GM19239 (cell line): ENCODE data around the gene SLC17A7.
A peak's percentile ranks its signal among the peaks of the same experiment; 100 is the strongest.
"Not testable (repeated sequence)": the region's sequence is repeated elsewhere in the genome, so short reads cannot be mapped to it uniquely, and the experiment has no call there.

ENCODE experiments used
- DNase-seq: peaks from one replicate; pipeline ENCODE4 v3.0.0; 2011; ENCODE audit warnings: low spot score; ENCODE audit not compliant: insufficient read length
- FAIRE-seq: peaks from 2 replicates; lab custom pipeline; 2011; peaks lifted over from hg19 to GRCh38; lab: Jason Lieb, UNC

SLC17A7 gene

DNA sequence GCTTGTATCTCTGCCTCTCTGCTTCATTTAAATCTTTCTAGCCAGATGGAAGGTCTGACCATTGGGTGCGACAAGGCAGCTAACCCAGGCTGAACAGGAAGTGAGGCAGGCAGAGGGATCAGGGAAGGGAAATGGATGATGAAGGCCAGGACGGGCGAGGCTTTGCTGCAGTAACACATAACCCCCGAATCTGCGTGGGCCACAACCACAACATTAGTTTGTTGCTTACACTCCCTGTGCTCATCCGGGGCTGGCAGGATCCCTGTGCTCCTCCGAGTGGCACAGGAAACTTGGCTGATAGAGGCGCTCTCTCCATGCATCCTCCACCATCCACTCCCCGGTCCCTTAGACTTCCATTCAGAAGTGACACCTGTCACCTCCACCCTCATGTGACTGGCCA lies 31.6 kb upstream of the SLC17A7 start:
- no peak for DNase-seq

DNA sequence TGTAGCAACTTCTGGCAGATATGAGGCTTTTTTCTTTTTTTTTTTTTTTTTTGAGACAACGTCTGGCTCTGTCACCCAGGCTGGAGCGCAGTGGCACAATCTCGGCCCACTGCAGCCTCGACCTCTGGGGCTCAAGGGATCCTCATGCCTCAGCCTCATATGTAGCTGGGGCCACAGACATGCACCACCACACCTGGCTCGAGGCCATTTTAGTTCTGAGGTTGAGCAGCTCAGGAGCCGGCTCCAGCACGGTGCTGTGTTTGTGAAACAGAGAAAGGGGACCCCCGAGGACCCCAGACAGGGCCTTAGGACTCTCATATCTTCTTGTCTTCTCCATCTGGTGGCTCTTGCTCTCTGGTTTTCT lies 29.3 kb upstream of the SLC17A7 start:
- DNase-seq: no peak
- FAIRE-seq: no peak

More for the DNA sequence above, 31.6 kb upstream of the SLC17A7 start:
- no peak for FAIRE-seq

DNA sequence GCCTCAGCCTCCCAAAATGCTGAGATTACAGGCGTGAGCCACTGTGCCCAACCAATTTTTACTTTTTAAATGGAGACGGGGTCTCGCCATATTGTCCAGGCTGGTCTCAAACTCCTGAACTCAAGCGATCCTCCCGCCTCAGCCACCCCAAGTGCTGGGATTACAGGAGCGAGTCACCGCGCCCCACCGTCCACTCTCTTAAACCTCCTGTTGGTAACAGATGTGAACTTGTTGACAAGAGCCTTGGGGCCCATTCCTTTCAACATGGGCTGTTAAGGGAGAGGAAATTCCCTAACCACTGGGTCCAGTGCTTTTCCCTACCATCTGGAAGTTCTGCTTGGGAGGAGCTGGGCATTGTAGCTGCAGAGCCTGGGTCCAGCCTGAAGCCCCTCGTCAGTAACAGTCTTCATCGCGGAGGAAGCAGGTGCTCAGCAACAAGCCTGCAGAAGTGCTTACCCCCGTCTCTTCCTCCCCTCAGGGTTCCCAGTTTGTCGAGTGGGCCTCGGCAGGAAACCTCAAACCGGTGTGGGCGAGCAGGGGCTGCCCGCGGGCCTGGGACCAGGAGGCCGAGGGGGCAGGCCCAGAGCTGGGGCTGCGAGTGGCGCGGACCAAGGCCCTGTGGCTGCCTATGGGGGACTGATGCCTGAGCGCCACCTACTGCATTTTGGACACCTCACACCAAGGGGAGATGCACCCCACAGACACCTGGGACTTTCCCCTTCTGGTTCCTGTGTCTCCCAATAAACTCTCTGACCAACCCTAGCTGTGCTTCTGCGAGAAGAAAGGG lies 28.7 kb upstream of the SLC17A7 start:
- peak; percentile 66 for DNase-seq
- FAIRE-seq: peak; percentile 79

DNA sequence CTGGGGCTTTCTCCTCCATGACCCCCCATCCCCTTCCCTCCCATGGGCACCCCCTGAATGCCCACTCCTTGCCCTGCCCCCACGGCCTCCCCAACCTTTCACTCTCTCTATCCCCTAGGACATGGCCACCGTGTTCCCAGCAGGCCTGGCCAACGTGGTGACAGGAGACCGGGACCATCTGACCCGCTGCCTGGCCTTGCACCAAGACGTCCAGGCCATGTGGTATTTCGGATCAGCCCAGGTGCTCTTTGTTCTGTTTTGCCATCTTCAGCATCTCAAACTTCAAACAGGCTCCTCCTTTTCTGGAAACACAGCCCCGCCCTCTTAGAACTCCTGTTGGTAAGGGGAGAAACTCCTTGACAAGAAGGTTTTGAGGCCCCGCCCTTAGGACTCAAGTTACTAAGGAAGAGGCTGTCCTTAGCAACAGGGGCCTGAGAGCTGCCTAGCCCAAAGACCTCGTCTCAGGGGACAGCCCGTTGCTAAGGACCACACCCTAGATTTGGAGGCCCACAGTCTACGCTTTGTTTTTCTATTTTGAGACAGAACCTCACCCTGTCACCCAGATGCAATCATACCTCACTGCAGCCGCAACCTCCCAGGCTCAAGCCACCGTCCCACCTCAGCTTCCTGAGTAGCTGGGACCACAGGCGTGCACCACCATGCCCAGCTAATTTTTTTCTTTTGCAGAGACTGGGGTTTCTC lies 27.6 kb upstream of the SLC17A7 start:
- peak; percentile 93 for FAIRE-seq
- DNase-seq: peak; percentile 82

DNA sequence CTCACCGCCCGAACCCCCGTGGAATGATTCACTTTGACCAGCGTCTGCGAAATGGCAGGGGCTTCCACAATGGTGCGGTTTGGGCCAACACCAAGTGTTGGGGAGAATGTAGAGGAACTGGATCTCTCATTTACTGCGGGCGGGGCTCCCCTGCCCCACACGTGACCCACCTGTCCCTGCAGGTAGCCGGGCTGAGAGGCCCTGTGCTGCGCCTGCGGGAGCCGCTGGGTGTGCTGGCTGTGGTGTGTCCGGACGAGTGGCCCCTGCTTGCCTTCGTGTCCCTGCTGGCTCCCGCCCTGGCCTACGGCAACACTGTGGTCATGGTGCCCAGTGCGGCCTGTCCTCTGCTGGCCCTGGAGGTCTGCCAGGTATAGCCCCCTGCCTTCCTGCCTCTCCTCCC lies 26.9 kb upstream of the SLC17A7 start:
- FAIRE-seq (no peak), DNase-seq (no peak)

DNA sequence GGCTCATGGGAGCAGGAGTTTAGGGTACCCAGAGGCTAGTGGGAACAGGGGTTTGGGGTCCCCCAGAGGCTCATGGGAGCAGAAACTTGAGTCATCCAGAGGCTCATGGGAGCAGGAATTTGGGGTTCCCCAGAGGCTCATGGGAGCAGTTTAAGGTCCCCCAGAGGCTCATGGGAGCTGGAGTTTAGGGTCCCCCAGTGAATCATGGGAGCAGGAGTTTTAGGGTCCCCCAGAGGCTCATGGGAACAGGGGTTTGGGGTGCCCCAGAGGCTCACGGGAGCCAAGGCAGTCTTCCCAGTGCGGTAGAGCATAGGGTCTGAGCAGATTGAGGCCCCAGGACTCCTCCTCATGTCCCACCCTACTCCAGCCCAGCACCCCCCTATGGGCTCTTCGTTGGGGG lies 24.0 kb upstream of the SLC17A7 start:
- DNase-seq (no peak), FAIRE-seq (no peak)

DNA sequence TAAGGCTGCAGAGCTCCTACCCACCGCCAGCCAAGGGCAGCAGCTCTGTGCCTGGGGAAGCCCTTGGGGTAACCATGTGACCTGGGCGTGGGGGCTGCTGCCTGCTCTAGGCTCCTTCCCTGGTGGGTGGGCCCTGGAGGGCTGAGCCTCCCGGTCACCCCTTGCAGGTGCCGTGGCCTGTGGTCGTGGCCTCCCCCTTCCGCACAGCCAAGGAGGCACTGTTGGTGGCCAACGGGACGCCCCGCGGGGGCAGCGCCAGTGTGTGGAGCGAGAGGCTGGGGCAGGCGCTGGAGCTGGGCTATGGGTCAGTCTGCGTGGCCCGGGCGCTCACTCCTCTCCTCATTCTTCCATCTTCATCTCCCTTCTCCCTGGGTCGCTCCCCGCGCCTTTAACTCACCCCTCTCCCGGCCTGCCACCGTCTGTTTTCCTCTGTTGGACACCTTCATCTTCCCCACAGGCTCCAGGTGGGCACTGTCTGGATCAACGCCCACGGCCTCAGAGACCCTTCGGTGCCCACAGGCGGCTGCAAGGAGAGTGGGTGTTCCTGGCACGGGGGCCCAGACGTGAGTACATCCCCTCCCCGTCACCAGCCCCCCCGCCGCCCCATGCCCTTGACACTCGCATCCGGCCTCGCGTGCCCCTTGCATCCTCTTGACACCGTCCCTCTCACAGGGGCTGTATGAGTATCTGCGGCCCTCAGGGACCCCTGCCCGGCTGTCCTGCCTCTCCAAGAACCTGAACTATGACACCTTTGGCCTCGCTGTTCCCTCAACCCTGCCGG lies 22.8 kb upstream of the SLC17A7 start:
- DNase-seq (no peak), FAIRE-seq (no peak)

DNA sequence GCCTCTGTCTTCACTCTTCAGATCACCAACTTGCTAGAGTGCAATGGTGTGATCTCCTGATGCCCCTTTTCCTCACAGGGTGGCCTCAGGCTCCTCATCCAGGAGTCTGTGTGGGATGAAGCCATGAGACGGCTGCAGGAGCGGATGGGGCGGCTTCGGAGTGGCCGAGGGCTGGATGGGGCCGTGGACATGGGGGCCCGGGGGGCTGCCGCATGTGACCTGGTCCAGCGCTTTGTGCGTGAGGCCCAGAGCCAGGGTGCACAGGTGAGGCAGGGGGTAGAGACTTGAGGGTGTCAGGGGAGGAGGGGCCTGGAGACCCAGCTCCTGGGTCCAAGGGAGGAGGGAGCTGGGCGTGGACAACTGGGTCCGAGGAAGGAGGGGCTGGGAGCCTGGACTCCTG lies 21.2 kb upstream of the SLC17A7 start:
- FAIRE-seq (no peak), DNase-seq (no peak)

DNA sequence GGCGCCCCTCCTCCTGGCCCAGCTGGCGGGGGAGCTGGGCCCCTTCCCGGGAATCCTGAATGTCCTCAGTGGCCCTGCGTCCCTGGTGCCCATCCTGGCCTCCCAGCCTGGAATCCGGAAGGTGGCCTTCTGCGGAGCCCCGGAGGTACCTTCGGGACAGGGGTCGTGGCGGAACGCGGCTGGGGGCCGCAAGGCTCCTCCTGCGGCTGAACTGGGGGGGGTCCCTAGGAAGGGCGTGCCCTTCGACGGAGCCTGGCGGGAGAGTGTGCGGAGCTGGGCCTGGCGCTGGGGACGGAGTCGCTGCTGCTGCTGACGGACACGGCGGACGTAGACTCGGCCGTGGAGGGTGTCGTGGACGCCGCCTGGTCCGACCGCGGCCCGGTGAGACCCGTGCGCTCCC lies 20.3 kb upstream of the SLC17A7 start:
- no peak for DNase-seq
- no peak for FAIRE-seq

DNA sequence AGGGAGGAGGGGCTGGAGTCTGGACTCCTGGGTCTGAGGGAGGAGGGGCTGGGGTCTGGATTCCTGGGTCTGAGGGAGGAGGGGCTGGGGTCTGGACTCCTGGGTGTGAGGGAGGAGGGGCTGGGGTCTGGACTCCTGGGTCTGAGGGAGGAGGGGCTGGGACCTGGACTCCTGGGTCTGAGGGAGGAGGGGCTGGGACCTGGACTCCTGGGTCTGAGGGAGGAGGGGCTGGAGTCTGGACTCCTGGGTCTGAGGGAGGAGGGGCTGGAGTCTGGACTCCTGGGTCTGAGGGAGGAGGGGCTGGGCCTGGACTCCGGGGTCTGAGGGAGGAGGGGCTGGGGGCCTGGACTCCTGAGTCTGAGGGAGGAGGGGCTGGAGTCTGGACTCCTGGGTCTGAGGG lies 19.8 kb upstream of the SLC17A7 start:
- not testable (repeated sequence) for DNase-seq, FAIRE-seq

DNA sequence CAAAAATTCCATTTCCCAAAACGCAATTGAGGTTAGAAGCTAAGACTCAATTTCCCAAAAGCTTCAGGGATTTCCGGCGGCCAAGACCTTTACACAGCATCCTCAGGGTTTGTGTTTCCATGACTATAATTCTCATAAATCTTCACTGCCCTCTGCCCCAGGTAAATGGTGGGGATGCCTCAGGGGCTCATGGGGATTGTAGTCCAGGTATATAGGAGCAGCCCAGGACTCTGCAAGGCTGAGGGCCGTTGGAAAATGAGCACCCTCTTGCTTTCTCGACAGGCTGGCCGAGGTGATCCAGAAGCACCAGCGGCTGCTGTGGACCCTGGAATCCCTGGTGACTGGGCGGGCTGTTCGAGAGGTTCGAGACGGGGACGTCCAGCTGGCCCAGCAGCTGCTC lies 18.1 kb upstream of the SLC17A7 start:
- FAIRE-seq (no peak), DNase-seq (peak; percentile 1)

DNA sequence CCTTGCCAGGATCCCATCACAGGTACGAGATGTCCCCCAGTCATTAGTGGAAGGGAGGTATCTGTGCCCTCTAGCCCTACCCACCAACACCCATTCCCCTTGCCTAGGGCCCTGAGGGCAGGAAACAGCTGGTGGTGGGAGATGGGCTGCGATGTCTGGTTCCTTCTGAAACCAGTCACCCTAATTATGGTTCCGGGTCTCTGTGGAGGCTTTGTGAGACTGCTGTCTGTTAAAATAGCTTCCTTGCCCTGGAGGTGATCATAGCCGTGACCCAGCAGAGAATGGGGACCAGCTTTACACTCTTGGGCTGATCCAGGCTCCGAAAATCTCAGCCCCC lies 17.2 kb upstream of the SLC17A7 start:
- DNase-seq (no peak), FAIRE-seq (peak; percentile 4)

DNA sequence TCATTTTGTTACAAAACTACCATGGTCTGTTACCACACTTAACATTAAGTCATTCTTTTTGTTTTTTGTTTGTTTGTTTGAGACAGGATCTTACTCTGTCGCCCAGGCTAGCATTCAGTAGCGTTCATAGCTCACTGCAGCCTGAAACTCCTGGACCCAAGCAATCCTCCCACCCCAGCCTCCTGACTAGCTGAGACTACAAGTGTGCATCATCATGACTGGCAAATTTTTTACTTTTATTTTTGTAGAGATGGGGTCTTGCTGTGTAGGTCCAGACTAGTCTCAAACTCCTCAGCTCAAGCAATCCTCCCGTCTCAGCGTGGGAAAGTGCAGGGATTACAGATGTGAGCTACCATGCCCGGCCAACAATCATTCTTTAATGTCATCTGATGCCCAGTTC lies 15.0 kb upstream of the SLC17A7 start:
- DNase-seq: no peak
- FAIRE-seq: no peak

DNA sequence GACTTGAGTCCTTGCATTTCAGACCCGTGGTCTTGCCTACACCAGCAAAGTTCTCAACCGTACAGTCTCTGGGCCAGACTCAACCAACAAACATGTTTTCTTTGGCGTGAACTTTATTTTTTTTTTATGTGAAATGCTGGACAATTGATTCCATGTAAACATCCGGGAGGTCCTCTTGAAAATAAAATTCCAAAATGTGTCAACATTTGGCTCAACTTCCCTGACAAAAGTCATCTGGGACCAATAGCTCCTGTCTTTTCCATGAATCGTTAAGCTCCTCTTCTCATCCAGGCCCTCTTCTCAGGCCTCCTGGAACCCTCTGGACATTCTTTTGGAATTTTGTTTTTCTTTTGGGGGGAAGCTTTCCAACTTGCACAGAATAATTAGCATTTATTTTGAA lies 14.4 kb upstream of the SLC17A7 start:
- FAIRE-seq (no peak), DNase-seq (no peak)

DNA sequence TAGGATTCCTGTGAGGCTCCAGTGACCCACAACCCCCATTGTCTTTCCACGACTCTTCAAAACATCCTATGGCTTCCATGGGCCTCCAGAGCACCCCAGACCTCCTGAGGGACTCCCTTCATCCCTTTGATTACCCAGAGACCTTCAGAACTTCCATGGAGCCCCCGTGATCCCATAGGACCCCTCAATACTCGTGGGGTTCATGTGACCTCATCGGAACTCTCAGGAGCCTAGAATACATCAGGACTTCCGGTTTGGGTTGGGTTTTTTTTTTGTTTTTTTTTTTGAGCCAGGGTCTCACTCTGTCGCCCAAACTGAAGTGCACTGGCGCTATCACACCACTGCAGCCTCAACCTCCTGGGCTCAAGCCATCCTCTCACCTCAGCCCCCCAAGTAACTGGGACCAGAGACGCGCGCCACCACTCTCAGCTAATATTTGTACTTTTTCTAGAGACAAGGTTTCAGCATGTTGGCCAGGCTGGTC lies 12.5 kb upstream of the SLC17A7 start:
- FAIRE-seq (no peak), DNase-seq (no peak)

DNA sequence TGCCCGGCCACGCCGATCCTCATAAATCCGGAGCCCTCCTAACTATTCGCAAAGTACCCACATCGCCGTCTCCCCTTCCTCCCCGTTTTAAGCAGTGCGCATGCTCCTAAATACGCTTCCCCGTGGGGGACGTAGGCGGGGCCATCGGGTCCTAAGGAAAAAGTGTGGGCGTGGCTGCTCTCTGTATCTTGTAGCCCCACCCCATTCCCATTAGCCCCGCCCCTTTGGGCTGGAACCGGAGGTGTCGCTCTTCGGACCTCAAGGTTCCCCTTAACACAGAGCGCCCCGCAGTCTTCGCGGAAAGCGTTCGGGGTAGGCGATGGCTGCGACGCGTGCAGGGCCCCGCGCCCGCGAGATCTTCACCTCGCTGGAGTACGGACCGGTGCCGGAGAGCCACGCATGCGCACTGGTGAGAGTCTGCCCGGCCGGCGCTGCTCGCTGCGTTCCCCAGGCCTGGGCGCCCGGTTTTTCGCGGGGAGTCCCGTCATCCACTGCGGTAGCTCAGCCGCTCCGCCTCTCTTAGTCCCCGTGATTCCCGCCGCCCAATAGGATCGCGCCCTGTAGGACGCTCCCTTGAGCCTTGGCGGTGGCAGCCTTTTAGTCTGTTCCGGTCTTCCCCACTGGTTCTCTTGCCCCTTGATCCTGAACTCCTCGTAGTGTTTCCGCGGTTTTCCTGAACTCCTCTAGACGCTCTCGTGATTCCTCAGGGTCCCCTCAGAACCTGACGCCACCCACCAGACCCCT lies 11.9 kb upstream of the SLC17A7 start, which contains the start of gene ALDH16A1:
Gene ALDH16A1 (plus strand): TSS at position 213 of the 744 bp plus-strand sequence. CDS start 107 bp downstream, at position 320.
- peak; percentile 92 for DNase-seq
- FAIRE-seq: peak; percentile 96

DNA sequence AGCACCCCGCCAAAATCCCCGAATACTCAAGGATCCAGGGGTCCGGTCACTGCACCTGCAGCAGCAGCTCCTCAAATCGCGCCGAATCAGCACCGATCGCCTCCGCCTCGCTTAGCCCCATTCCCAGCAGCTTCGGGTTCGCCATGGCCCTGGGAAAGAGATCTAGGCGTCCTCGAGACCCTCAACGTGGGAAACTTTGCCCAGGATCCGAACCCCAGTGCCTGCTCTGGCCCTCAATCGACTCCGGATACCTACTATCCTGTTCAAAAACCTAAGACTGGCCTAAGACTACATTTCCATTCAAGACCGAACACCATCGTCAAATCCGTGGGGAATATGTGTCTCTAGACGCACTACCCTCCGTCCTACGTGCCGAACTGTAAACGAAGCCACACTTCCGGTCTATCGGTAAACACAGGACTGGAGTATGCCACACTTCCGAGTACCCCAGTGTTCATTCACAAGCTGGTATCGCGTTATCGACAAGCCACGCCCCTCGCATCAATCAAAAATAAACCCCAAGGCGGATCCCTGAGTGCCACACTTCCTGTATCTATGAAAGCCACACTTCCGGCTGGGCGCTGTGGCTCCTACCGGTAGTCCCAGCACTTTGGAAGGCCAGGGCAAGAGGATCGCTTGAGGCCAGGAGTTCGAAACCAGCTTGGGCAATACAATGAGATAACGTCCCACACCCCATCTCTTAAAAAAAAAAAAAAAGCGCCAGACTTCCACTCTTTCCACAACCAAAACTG lies 10.3 kb upstream of the SLC17A7 start, which contains the start of gene PIH1D1:
Gene PIH1D1 (minus strand): TSS at position 385 of the 752 bp plus-strand sequence. CDS start 240 bp downstream, at position 145.
- FAIRE-seq (peak; percentile 98), DNase-seq (peak; percentile 85)

DNA sequence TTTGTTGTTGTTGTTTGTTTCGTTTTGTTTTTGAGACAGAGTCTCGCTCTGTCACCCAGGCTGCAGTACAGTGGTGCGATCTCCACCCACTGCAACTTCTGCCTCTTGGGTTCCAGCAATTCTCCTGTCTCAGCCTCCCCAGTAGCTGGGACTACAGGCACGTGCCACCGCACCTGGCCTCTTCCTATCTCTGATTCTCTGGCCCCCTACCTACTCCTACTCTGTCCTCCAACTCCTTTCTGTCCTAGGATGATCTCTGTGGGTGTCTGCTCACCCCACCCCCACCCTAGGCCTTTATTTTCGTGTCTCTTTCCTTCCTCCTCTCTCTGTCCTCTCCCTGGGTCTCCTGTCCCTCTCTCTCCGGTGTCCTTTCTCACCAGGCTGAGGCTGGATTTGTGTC lies 9.1 kb upstream of the SLC17A7 start:
- FAIRE-seq (no peak), DNase-seq (no peak)

DNA sequence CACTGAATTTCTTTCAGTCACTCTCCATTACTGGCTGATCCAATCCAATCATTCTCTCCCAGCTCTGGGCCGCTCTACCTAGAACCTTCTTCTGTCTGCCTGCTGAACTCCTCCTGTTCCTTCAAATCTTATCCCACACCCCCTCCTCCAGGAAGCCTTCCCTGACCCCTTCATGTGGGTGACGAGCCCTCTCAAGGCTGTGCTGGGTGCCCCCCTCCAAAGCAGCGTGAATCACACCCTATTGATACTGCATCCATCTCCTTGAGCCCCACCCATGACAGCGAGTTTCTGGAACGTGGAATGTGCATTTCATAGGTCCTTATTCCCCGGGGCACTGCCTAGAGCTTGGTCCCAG lies 7.1 kb upstream of the SLC17A7 start:
- FAIRE-seq (no peak), DNase-seq (no peak)
